Embryonic facial prominence (tissue), 1 donor: ENCODE results near the gene FKBP10.
"Not testable (repeated sequence)": the region's sequence is repeated elsewhere in the genome, so short reads cannot be mapped to it uniquely, and the experiment has no call there.

Experiments used
- DNase-seq: peaks from one replicate; pipeline ENCODE4 v3.0.0-alpha.2; 2016; ENCODE audit errors: extremely low spot score

Gene FKBP10

GRCh38 chr17:41837761-41838538, 25.1 kb downstream of the FKBP10 start, which contains the start of gene KLHL10:
Gene KLHL10, plus strand, starts transcription at chr17:41837825. Its CDS starts 108 bp downstream, at chr17:41837933.
- DNase-seq: no peak

- not testable (repeated sequence) for DNase-seq
Observed at GRCh38 chr17:41839448-41839847, 26.6 kb downstream of the FKBP10 start.

GRCh38 chr17:41840781-41841180, 28.0 kb downstream of the FKBP10 start:
- not testable (repeated sequence) for DNase-seq

DNA sequence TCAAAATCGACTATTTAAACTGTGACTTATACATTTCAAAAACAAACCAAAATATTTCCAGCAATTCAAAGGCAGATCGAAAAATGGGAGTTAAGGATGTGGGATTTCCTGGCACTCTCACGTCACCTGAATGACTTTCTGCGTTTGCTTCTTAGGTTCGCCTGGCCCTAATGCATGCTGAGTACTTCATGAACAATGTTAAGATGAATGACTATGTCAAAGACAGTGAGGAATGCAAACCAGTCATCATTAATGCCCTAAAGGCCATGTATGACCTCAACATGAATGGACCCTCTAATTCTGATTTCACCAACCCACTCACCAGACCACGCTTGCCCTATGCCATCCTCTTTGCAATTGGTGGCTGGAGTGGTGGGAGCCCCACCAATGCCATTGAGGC, 32.2 kb downstream of the FKBP10 start:
- no peak for DNase-seq

DNA sequence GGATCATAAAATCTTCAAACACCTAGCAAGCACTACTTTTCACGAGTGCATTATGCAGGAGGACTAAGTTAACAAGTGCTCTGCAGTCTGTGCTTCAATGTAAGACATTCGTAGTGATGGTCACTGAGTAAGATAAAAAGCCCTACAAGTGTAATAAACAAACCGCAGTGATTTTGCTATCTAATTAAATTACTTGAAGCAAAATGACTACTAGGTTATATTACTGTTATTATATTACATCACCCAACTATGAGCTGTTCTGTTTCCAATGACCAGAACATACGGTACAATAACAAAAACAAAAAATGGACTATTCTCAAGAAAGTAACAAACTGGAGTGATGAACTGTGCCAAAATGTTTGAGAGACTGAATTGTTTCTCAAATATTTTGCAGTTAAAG, 36.0 kb downstream of the FKBP10 start:
- DNase-seq: no peak

DNA sequence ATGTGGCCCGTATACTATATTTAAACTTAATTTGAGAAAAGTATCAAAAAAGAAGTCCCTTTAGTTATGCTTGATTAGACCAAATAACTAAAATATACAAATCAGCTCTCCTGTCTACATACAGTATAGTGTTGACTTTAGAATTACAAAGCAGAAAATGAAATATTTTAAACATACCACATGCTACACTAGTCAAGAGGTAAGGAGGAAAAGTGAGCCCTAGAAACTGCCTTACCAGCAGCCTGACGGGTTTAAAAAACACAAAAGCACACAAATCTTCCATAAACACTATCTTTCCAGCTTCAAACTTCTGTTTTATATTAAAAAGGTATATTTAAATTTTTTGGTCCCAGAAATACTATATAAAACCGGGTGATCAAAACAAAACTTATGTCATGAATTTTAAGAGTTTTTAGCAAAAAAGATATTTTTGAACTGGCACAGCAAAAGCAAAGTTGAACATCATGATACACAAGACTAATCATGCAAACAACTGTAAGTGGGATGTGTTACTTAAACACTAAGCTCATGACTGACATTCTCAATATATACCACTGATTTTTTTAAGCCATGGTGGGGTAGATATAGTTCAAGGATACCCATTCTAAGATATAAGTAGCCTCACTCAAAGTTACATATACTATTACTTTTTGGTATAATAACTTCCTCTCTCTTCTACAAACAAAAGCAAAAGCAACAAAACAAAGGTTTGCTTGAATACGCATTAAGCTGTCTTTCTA, 36.6 kb downstream of the FKBP10 start:
- no peak for DNase-seq

DNA sequence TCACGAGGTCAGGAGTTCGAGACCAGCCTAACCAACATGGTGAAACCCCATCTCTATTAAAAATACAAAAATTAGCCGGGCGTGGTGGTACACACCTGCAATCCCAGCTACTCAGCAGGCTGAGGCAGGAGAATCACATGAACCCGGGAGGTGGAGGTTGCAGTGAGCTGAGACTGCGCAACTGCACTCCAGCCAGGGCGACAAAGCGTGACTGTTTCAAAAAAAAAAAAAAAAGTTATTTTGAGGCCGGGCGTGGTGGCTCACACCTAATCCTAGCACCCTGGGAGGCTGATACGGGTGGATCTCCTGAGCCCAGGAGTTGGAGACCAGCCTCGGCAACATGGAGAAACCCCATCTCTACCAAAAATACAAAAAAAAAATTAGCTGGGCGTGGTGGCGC, 38.6 kb downstream of the FKBP10 start:
- not testable (repeated sequence) for DNase-seq

GRCh38 chr17:41860254-41860931, 47.6 kb downstream of the FKBP10 start:
- no peak for DNase-seq

DNA sequence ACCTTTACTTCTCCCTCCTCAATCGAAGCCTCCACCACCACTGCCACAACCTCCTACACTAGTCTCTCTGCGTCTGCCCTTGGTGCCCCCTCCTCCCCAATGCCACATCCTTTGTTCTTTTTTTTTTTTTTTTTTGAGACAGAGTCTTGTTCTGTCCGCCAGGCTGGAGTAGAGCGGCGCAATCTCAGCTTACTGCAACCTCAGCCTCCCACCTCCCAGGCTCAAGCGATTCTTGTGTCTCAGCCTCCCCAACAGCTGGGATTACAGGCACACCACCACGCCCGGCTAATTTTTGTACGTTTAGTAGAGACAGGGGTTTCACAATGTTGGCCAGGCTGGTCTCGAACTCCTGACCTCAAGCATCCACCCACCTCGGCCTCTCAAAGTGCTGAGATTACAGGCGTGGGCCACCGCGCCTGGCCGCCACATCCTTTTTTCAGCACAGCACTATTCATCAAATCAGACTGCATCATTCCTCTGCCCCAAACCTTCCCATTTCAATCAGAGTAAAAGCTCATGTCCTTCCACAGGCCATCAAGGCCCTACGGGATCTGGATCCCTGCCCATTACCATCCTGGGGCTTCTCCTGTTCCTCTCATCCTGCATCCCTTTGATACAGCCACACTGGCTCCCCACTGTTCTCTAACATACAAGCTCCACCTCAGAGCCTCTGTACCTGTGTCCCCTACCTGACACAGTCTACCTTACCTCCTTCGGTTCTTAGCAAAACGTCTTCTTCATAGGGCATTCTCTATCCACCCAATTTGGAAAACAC, 50.5 kb downstream of the FKBP10 start:
- no peak for DNase-seq

DNA sequence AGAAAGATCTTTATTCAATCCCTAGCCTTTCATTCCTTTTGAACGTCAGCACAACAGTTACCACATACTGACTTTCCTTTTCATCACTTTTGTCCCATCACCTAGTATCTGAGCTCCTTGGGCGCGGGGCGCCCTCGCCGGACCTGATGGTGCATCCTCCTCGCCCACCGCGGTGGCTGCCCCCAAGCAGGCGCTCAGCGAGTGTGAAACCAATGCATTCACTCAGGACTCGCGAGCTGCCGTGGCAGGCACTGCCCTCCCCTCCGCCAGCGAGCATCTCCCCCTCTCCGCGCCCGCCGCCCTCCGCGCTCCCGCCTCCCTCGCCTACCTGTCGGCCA, 51.7 kb downstream of the FKBP10 start:
- DNase-seq: peak; percentile 26

DNA sequence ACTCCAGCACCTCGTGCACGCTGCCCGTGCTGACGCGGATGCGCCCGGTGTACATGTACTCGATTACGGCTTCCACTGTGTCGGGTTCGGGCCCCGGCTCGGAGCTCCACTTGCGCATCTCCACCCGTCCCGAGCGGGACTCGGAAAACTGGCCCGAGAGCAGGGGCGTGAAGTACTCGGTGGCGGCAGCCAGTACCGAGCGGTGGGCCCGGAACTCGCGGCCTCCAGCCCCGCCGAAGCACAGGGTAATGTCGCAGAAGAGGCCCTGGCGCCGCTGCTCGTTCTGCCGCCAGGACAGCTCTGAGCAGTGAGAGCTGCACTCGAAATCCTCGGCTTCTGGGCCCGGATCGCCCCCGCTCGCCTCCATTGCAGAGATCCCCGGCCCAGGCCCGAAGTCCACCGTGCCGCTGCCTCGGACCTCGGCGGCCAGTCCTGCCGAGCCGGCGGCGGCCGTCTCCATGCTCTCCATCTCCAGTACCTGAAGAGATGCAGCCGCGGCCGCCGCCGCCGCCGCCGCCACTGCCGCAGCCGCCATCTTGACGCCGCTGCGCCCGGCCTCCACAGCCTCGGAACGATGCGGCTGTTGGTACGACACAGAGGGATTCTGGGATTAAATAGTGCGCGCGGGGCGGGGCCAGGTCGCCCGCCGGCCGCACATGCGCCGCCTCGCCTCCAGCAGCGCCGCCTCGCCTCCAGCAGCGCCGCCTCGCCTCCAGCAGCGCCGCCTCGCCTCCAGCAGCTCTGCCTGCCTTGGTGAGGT, 52.2 kb downstream of the FKBP10 start, which contains the start of gene KLHL11:
KLHL11 (minus strand) TSS at position 588 of the 760 bp plus-strand sequence; CDS start at position 535, 53 bp downstream.
- peak; percentile 86 for DNase-seq

DNA sequence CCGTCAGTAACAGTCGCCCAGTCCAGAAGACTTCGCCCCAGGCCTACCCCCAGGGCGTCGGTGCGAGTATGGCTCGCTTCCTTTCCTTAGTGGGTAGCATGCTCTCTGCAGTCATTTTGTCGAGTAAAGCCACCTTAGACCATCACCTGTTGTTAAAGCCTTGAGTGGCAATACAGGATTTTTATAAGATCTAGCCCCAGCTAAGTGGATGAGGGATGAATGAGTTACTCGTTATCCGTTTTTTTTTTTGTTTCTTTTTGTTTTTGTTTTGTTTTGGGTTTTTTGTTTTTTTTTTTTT, 52.7 kb downstream of the FKBP10 start:
- no peak for DNase-seq

GRCh38 chr17:41868568-41868967, 55.8 kb downstream of the FKBP10 start:
- DNase-seq: no peak

DNA sequence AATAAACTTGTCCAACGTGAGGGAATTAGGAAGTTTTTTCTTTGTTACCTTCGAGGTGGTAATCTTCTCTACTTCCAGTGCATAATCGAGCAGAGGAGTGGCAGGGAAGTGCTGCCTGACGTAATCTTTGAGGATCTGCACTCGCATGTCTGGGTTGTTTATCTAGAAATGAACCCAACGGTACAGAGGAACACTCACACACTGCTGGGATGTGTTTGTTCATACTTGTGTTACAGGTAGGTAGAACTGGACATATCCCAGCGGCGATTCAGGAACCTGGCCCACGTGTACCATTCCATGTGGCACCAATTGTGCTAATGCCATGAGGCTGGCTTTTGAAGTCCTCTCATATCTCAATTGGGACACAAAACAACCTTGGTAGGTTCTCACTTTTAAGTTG, 56.6 kb downstream of the FKBP10 start:
- DNase-seq: no peak

- DNase-seq: no peak
Observed at GRCh38 chr17:41870097-41870496, 57.3 kb downstream of the FKBP10 start.

- DNase-seq: no peak
Observed at GRCh38 chr17:41870627-41871026, 57.8 kb downstream of the FKBP10 start.

GRCh38 chr17:41871789-41872188, 59.0 kb downstream of the FKBP10 start:
- no peak for DNase-seq
